ENCODE measurements around the gene ARAP1.

The ARAP1 gene

GRCh38 chr11:72760539-72761405 lies 8.6 kb upstream of the ARAP1 start:
- no peak for DNase-seq

- no peak for DNase-seq
Measured at GRCh38 chr11:72759468-72759985, 7.3 kb upstream of the ARAP1 start.

GRCh38 chr11:72758690-72759389 lies 6.6 kb upstream of the ARAP1 start:
- DNase-seq, result no peak

GRCh38 chr11:72758304-72758689 lies 6.1 kb upstream of the ARAP1 start:
- DNase-seq, result no peak

GRCh38 chr11:72755713-72756285 lies 3.6 kb upstream of the ARAP1 start:
- no peak for DNase-seq

- no peak for DNase-seq
Measured at GRCh38 chr11:72754544-72755155, 2.4 kb upstream of the ARAP1 start.

- no peak for DNase-seq
Measured at GRCh38 chr11:72754149-72754543, 1.9 kb upstream of the ARAP1 start.

- no peak for DNase-seq
Measured at GRCh38 chr11:72753341-72754148, 1.3 kb upstream of the ARAP1 start.

- no peak for DNase-seq
Measured at GRCh38 chr11:72751116-72752087, 806 bp downstream of the ARAP1 start.

- DNase-seq, result no peak
Measured at GRCh38 chr11:72750556-72751115, 1.6 kb downstream of the ARAP1 start.

- DNase-seq, result no peak
Measured at GRCh38 chr11:72750086-72750485, 2.1 kb downstream of the ARAP1 start.

- DNase-seq, result no peak
Measured at GRCh38 chr11:72747289-72747855, 4.8 kb downstream of the ARAP1 start.

GRCh38 chr11:72746821-72747220 lies 5.4 kb downstream of the ARAP1 start:
- no peak for DNase-seq

GRCh38 chr11:72745925-72746550 lies 6.2 kb downstream of the ARAP1 start:
- DNase-seq, result no peak

- DNase-seq, result no peak
Measured at GRCh38 chr11:72745511-72745910, 6.7 kb downstream of the ARAP1 start.

GRCh38 chr11:72744474-72744873 lies 7.7 kb downstream of the ARAP1 start:
- DNase-seq, result no peak

- peak in 1 of 5 donors; percentile 3 for DNase-seq
Measured at GRCh38 chr11:72743321-72744221, 8.6 kb downstream of the ARAP1 start.

GRCh38 chr11:72742513-72743320 lies 9.5 kb downstream of the ARAP1 start:
- peak in 1 of 5 donors; percentile 5 for DNase-seq
